HEK293 (cell line): ENCODE results near the gene CWC22.

Source experiments
- GLIS1 ChIP-seq: fragments of 450-650 bp; formaldehyde crosslinking; IDR thresholded peaks from 2 replicates; pipeline ENCODE4 v1.5.1; 2016; ENCODE audit warnings: missing biosample characterization, missing genetic modification characterization
- HOXA7 ChIP-seq: sonication (generic); formaldehyde crosslinking; IDR thresholded peaks from 2 replicates; pipeline ENCODE4 v1.8.1; 2022; ENCODE audit warnings: missing genetic modification reagents, borderline replicate concordance
- KLF16 ChIP-seq: fragments of 450-650 bp; formaldehyde crosslinking; IDR thresholded peaks from 2 replicates; pipeline ENCODE4 v1.5.1; 2017; ENCODE audit warnings: missing biosample characterization, missing genetic modification characterization
- ZNF274 ChIP-seq, 2 experiments: fragments of 200-500 bp in 1 of 2; fragments of 450-650 bp in 1 of 2; sonication (Bioruptor generic) in 1 of 2; formaldehyde crosslinking in 1 of 2; IDR thresholded peaks; 2 replicates each; pipeline versions ENCODE4 v1.5.1 to v1.6.1; 2014 to 2016; ENCODE audit warnings: borderline replicate concordance in 1 of 2, inconsistent platforms in 1 of 2, low read length in 1 of 2, missing biosample characterization in 1 of 2, missing genetic modification characterization in 1 of 2
- ZNF596 ChIP-seq: fragments of 450-650 bp; IDR thresholded peaks from 2 replicates; pipeline ENCODE4 v1.5.0; 2018; ENCODE audit warnings: missing biosample characterization, mild to moderate bottlenecking, missing genetic modification characterization, moderate library complexity
- ZNF768 ChIP-seq: fragments of 450-650 bp; formaldehyde crosslinking; IDR thresholded peaks from 2 replicates; pipeline ENCODE4 v1.5.1; 2018; ENCODE audit warnings: missing biosample characterization, mild to moderate bottlenecking, missing genetic modification characterization
- ZNF791 ChIP-seq: fragments of 450-650 bp; formaldehyde crosslinking; IDR thresholded peaks from 2 replicates; pipeline ENCODE4 v1.5.1; 2016; ENCODE audit warnings: missing biosample characterization, missing genetic modification characterization
- TF ChIP-seq, protein P1 (sequence below): IDR thresholded peaks from 2 replicates; pipeline ENCODE4 v1.6.1; 2011; ENCODE audit warnings: mild to moderate bottlenecking, low read depth, low read length, borderline replicate concordance
- TF ChIP-seq, protein P2 (sequence below): fragments of 450-650 bp; formaldehyde crosslinking; IDR thresholded peaks from 2 replicates; pipeline ENCODE4 v1.5.1; 2016; ENCODE audit warnings: missing biosample characterization, missing genetic modification characterization
- TF ChIP-seq, protein P3 (sequence below): fragments of 450-650 bp; formaldehyde crosslinking; IDR thresholded peaks from 2 replicates; pipeline ENCODE4 v1.5.1; 2016; ENCODE audit warnings: missing biosample characterization, missing genetic modification characterization
- TF ChIP-seq, protein P4 (sequence below): sonication (generic); formaldehyde crosslinking; IDR thresholded peaks from 2 replicates; pipeline ENCODE4 v1.8.1; 2022; ENCODE audit warnings: mild to moderate bottlenecking, moderate library complexity, missing genetic modification reagents
- TF ChIP-seq, protein P5 (sequence below): fragments of 450-650 bp; formaldehyde crosslinking; IDR thresholded peaks from 2 replicates; pipeline ENCODE4 v1.5.1; 2016; ENCODE audit warnings: missing biosample characterization, missing genetic modification characterization
- TF ChIP-seq, protein P6 (sequence below): fragments of 450-650 bp; formaldehyde crosslinking; IDR thresholded peaks from 2 replicates; pipeline ENCODE4 v1.5.1; 2016; ENCODE audit warnings: missing biosample characterization, missing genetic modification characterization

DNA sequence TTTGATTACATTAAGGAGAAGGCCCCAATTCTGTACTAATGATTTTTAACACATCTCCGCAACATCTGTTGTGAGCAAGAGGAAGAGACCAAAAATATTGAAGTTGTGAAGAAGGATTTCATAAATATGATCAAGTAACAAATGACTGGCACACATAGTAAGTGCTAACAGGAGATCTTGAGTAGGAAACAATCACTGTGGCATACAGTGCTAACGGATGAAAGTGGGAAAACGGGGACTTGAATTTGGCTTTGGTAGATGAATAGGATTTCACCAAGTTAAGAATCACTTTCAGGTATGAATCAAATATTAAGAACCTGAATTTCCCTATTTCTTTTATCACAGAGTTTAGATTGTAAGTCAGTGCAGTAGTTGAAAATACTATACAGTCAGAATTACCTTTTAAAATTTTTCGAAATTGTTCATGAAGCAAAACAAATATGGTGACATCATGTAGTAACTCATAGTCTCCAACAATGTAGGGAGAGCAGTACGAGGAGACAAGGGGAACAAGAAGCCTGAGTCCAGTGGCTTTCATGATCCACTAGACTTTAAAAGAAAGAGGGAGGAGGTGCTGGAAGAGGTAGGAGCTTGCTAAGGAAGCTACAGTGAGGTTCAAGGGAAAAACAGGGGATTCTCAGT is 16.3 kb downstream of the CWC22 start:
- TF ChIP-seq, protein P1, sequence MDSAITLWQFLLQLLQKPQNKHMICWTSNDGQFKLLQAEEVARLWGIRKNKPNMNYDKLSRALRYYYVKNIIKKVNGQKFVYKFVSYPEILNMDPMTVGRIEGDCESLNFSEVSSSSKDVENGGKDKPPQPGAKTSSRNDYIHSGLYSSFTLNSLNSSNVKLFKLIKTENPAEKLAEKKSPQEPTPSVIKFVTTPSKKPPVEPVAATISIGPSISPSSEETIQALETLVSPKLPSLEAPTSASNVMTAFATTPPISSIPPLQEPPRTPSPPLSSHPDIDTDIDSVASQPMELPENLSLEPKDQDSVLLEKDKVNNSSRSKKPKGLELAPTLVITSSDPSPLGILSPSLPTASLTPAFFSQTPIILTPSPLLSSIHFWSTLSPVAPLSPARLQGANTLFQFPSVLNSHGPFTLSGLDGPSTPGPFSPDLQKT, result no peak
- TF ChIP-seq, protein P2, sequence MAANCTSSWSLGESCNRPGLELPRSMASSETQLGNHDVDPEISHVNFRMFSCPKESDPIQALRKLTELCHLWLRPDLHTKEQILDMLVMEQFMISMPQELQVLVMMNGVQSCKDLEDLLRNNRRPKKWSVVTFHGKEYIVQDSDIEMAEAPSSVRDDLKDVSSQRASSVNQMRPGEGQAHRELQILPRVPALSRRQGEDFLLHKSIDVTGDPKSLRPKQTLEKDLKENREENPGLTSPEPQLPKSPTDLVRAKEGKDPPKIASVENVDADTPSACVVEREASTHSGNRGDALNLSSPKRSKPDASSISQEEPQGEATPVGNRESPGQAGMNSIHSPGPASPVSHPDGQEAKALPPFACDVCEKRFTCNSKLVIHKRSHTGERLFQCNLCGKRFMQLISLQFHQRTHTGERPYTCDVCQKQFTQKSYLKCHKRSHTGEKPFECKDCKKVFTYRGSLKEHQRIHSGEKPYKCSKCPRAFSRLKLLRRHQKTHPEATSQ, result no peak
- no peak for TF ChIP-seq ZNF768
- TF ChIP-seq, protein P3, sequence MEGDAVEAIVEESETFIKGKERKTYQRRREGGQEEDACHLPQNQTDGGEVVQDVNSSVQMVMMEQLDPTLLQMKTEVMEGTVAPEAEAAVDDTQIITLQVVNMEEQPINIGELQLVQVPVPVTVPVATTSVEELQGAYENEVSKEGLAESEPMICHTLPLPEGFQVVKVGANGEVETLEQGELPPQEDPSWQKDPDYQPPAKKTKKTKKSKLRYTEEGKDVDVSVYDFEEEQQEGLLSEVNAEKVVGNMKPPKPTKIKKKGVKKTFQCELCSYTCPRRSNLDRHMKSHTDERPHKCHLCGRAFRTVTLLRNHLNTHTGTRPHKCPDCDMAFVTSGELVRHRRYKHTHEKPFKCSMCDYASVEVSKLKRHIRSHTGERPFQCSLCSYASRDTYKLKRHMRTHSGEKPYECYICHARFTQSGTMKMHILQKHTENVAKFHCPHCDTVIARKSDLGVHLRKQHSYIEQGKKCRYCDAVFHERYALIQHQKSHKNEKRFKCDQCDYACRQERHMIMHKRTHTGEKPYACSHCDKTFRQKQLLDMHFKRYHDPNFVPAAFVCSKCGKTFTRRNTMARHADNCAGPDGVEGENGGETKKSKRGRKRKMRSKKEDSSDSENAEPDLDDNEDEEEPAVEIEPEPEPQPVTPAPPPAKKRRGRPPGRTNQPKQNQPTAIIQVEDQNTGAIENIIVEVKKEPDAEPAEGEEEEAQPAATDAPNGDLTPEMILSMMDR (tag by site-specific recombination), result no peak
- TF ChIP-seq, protein P4, sequence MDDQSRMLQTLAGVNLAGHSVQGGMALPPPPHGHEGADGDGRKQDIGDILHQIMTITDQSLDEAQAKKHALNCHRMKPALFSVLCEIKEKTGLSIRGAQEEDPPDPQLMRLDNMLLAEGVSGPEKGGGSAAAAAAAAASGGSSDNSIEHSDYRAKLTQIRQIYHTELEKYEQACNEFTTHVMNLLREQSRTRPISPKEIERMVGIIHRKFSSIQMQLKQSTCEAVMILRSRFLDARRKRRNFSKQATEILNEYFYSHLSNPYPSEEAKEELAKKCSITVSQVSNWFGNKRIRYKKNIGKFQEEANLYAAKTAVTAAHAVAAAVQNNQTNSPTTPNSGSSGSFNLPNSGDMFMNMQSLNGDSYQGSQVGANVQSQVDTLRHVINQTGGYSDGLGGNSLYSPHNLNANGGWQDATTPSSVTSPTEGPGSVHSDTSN, result no peak
- TF ChIP-seq ZNF791 (tag by site-specific recombination), result no peak
- TF ChIP-seq, protein P5, sequence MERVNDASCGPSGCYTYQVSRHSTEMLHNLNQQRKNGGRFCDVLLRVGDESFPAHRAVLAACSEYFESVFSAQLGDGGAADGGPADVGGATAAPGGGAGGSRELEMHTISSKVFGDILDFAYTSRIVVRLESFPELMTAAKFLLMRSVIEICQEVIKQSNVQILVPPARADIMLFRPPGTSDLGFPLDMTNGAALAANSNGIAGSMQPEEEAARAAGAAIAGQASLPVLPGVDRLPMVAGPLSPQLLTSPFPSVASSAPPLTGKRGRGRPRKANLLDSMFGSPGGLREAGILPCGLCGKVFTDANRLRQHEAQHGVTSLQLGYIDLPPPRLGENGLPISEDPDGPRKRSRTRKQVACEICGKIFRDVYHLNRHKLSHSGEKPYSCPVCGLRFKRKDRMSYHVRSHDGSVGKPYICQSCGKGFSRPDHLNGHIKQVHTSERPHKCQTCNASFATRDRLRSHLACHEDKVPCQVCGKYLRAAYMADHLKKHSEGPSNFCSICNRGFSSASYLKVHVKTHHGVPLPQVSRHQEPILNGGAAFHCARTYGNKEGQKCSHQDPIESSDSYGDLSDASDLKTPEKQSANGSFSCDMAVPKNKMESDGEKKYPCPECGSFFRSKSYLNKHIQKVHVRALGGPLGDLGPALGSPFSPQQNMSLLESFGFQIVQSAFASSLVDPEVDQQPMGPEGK (tag by site-specific recombination), result no peak
- no peak for TF ChIP-seq GLIS1 (tag by site-specific recombination)
- TF ChIP-seq, protein P6, sequence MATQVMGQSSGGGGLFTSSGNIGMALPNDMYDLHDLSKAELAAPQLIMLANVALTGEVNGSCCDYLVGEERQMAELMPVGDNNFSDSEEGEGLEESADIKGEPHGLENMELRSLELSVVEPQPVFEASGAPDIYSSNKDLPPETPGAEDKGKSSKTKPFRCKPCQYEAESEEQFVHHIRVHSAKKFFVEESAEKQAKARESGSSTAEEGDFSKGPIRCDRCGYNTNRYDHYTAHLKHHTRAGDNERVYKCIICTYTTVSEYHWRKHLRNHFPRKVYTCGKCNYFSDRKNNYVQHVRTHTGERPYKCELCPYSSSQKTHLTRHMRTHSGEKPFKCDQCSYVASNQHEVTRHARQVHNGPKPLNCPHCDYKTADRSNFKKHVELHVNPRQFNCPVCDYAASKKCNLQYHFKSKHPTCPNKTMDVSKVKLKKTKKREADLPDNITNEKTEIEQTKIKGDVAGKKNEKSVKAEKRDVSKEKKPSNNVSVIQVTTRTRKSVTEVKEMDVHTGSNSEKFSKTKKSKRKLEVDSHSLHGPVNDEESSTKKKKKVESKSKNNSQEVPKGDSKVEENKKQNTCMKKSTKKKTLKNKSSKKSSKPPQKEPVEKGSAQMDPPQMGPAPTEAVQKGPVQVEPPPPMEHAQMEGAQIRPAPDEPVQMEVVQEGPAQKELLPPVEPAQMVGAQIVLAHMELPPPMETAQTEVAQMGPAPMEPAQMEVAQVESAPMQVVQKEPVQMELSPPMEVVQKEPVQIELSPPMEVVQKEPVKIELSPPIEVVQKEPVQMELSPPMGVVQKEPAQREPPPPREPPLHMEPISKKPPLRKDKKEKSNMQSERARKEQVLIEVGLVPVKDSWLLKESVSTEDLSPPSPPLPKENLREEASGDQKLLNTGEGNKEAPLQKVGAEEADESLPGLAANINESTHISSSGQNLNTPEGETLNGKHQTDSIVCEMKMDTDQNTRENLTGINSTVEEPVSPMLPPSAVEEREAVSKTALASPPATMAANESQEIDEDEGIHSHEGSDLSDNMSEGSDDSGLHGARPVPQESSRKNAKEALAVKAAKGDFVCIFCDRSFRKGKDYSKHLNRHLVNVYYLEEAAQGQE (tag by site-specific recombination), result no peak
- no peak for TF ChIP-seq ZNF274 (IDR thresholded peaks at IDR 0.05; ENCODE audit: low read length)
- TF ChIP-seq ZNF274 (tag by site-specific recombination; IDR thresholded peaks at IDR 0.05; ENCODE audit: borderline replicate concordance), result no peak
- no peak for TF ChIP-seq HOXA7 (CRISPR knock-in tag)
- TF ChIP-seq ZNF596 (tag by site-specific recombination), result no peak
- no peak for TF ChIP-seq KLF16 (tag by site-specific recombination)
